Psoas muscle (tissue), 8 donors: ENCODE results near the gene OTUD3. TPM values are rescaled to one million over a fixed set of nuclear protein-coding genes. Genes with fewer than 3 reads are reported as not detected.

ENCODE experiments used
- ATAC-seq, 4 donors: fragments of 200-7000 bp; cut with Tn5 transposase; one replicate each; pipeline ENCODE4 v1.9.1; 2020; ENCODE audit warnings: moderate library complexity in 3 of 4, mild to moderate bottlenecking in 2 of 4
- DNase-seq, 2 donors: peaks; one replicate each; pipeline ENCODE4 v3.0.0-alpha.2; 2020
- H3K27ac ChIP-seq: fragments of 200-600 bp; one replicate; pipeline ENCODE4 v1.8.0; 2022
- H3K27me3 ChIP-seq, 3 donors: fragments of 200-600 bp in 1 of 3; one replicate each; pipeline versions ENCODE4 v1.6.1 to v1.8.0; 2013 to 2022; ENCODE audit warnings: low read length in 2 of 3, mild to moderate bottlenecking in 2 of 3, moderate library complexity in 1 of 3; ENCODE audit not compliant: insufficient read depth in 3 of 3
- H3K36me3 ChIP-seq, 2 donors: fragments of 200-600 bp in 1 of 2; one replicate each; pipeline versions ENCODE4 v1.6.1 to v1.8.0; 2013 to 2022; ENCODE audit warnings: low read depth in 1 of 2, mild to moderate bottlenecking in 1 of 2, moderate library complexity in 1 of 2; ENCODE audit not compliant: insufficient read depth in 1 of 2
- H3K4me1 ChIP-seq: fragments of 200-600 bp; one replicate; pipeline ENCODE4 v1.8.0; 2022
- H3K4me3 ChIP-seq: fragments of 200-600 bp; one replicate; pipeline ENCODE4 v1.8.0; 2022; ENCODE audit warnings: mild to moderate bottlenecking
- H3K9me3 ChIP-seq: fragments of 200-600 bp; one replicate; pipeline ENCODE4 v1.8.0; 2022
- CTCF ChIP-seq: fragments of 200-600 bp; IDR thresholded peaks from one replicate; pipeline ENCODE4 v1.8.0; 2022; ENCODE audit warnings: antibody characterized with exemption
- WGBS, 3 donors: extraction: QIAGEN DNeasy Blood & Tissue Kit; methylation state at CpG; one replicate each; pipeline versions ENCODE4 v1.1.6 to v1.1.7; 2013; 5-methylcytosine and 5-hydroxymethylcytosine counted together
- intact Hi-C, 2 donors: fragments of 100-400 bp; cut with DNase I; formaldehyde crosslinking; loops; one replicate each; pipeline versions ENCODE4 v1.11.0 to v1.14.2; 2022
- polyA plus RNA-seq, 3 donors: library from polyadenylated mRNA; stranded (reverse); fragments of 200-250 nt; gene quantifications; one replicate each; pipeline ENCODE4 v1.2.3, GENCODE V29; 2013
- total RNA-seq, 4 donors: library from RNA; stranded (reverse); fragmentation: NEBNext Ultra II Directional in 2 of 4; extraction: Animal tissue kit (Norgen Biotek cat#: 25700) in 2 of 4; gene quantifications; one replicate each; pipeline versions ENCODE4 v1.2.1 to v1.2.4, GENCODE V29; 2021 to 2023
- donor health status: healthy with polysubstance abuse.
- donor health status: DM: no; HTN: no; CAD: no; lungs with moderate emphysema.
- donor health status: Bipolar disorder and iron deficiency.
- donor health status: healthy.
- donor health status: DM: yes; HTN: yes; CAD: no.
- donor health status: DM: no; HTN: no; CAD: no.
- donor health status: DM: no; HTN: no; CAD: no.
- donor health status: DM: yes; HTN: yes; CAD: no.

The OTUD3 gene
- total and polyA plus RNA-seq, 7 donors: 2.3 to 7.6 (median 6.1) TPM

- H3K4me3 ChIP-seq: no peak overlapping the region
- no peaks in the 10 kb centered on the region for H3K36me3 ChIP-seq
- intact Hi-C loops: loop anchor here in 1 of 2 donors (10.0 kb wide), 1 partner anchor 136 kb away; no protein-coding TSS in a partner anchor
- 40 to 67% (median 52%) methylated on average over 2 of the region's 2 CpGs for WGBS, 3 donors
- H3K9me3 ChIP-seq: peaks cover 5% of the 10 kb centered on the region
- H3K27me3 ChIP-seq: no peaks in the 10 kb centered on the region
- no peak for ATAC-seq
- DNase-seq: no peak
- H3K4me1 ChIP-seq: no peaks in the 10 kb centered on the region
- no peak for TF ChIP-seq CTCF
- H3K27ac ChIP-seq: no peak overlapping the region
Observed at GRCh38 chr1:19860418-19860817, 21.8 kb upstream of the OTUD3 start.

GRCh38 chr1:19861034-19861433, 21.2 kb upstream of the OTUD3 start:
- Histone ChIP-seq H3K4me1 (no peaks in the 10 kb centered on the region), H3K9me3 (peaks cover 5% of the 10 kb centered on the region), H3K27ac (no peak overlapping the region), H3K4me3 (no peak overlapping the region), H3K36me3 (no peaks in the 10 kb centered on the region), H3K27me3 (no peaks in the 10 kb centered on the region)
- DNase-seq (no peak), ATAC-seq (no peak)
- intact Hi-C loops: loop anchor here in 1 of 2 donors (10.0 kb wide), 1 partner anchor 136 kb away; no protein-coding TSS in a partner anchor
- 55 to 66% (median 63%) methylated on average over 2 of the region's 2 CpGs for WGBS, 3 donors
- TF ChIP-seq CTCF: no peak

- intact Hi-C loops: loop anchor here in 1 of 2 donors (10.0 kb wide), 1 partner anchor 137 kb away; no protein-coding TSS in a partner anchor
- no peak for TF ChIP-seq CTCF
- no peak for DNase-seq
- H3K4me3 ChIP-seq: no peak overlapping the region
- peaks cover 5% of the 10 kb centered on the region for H3K9me3 ChIP-seq
- no peak for ATAC-seq
- H3K27ac ChIP-seq: no peak overlapping the region
- H3K4me1 ChIP-seq: peaks cover 8% of the 10 kb centered on the region
- 77 to 80% (median 80%) methylated on average over 1 of the region's 1 CpG for WGBS, 3 donors
- no peaks in the 10 kb centered on the region for H3K27me3 ChIP-seq
- no peaks in the 10 kb centered on the region for H3K36me3 ChIP-seq
Observed at GRCh38 chr1:19861842-19862530, 20.2 kb upstream of the OTUD3 start.

- intact Hi-C loops: loop anchor here in 1 of 2 donors (10.0 kb wide), 1 partner anchor 138 kb away; no protein-coding TSS in a partner anchor
- DNase-seq (no peak), ATAC-seq (no peak)
- no peak for TF ChIP-seq CTCF
- H3K9me3 ChIP-seq: peaks cover 5% of the 10 kb centered on the region
- H3K27me3 ChIP-seq: no peaks in the 10 kb centered on the region
- no peak overlapping the region for H3K27ac ChIP-seq
- WGBS, 3 donors: 82 to 85% (median 84%) methylated on average over 3 of the region's 3 CpGs
- H3K4me1 ChIP-seq: peaks cover 9% of the 10 kb centered on the region
- H3K36me3 ChIP-seq: no peaks in the 10 kb centered on the region
- H3K4me3 ChIP-seq: no peak overlapping the region
Observed at GRCh38 chr1:19862944-19863343, 19.3 kb upstream of the OTUD3 start.
